Mucosa of descending colon (tissue), 3 donors: Measurements from ENCODE around the gene PITPNC1. TPM values are rescaled to one million over a fixed set of nuclear protein-coding genes. Genes with fewer than 3 reads are reported as not detected.

Experiments used
- ATAC-seq: fragments of 200-7000 bp; cut with Tn5 transposase; one replicate; pipeline ENCODE4 v1.9.1; 2020; ENCODE audit warnings: mild to moderate bottlenecking, moderate library complexity
- DNase-seq, 3 donors: peaks; one replicate each; pipeline ENCODE4 v3.0.0-alpha.2; 2020
- H3K36me3 ChIP-seq: fragments of 200-600 bp; one replicate; pipeline ENCODE4 v1.8.0; 2021; ENCODE audit warnings: low read depth, mild to moderate bottlenecking
- H3K4me1 ChIP-seq: fragments of 200-600 bp; one replicate; pipeline ENCODE4 v1.8.0; 2021; ENCODE audit warnings: low read depth, mild to moderate bottlenecking
- H3K4me3 ChIP-seq: fragments of 200-600 bp; one replicate; pipeline ENCODE4 v1.8.0; 2021; ENCODE audit warnings: mild to moderate bottlenecking
- H3K9me3 ChIP-seq: fragments of 200-600 bp; one replicate; pipeline ENCODE4 v1.8.0; 2021; ENCODE audit warnings: mild to moderate bottlenecking
- intact Hi-C, 2 donors: fragments of 100-400 bp; cut with DNase I in 1 of 2; cut with micrococcal nuclease in 1 of 2; formaldehyde crosslinking; loops; one replicate each; pipeline versions ENCODE4 v1.11.0 to v1.11.1; 2022; cut with DNase I, micrococcal nuclease
- total RNA-seq, 3 donors: library from RNA; stranded (reverse); fragmentation: NEBNext Ultra II Directional in 2 of 3; extraction: Animal tissue kit (Norgen Biotek cat#: 25700) in 2 of 3; gene quantifications; one replicate each; pipeline versions ENCODE4 v1.2.1 to v1.2.4, GENCODE V29; 2021 to 2023
- TF ChIP-seq, protein P1 (sequence below): fragments of 200-600 bp; IDR thresholded peaks from one replicate; pipeline ENCODE4 v1.8.0; 2022; ENCODE audit warnings: antibody characterized with exemption, mild to moderate bottlenecking
- donor health status: DM: no; HTN: no; CAD: no; lungs with moderate emphysema.
- donor health status: DM: no; HTN: no; CAD: no.
- donor health status: DM: no; HTN: yes; CAD: no.

PITPNC1 gene
- total RNA-seq, 3 donors from 2014 or later: 10.7 to 11.4 (median 10.9) TPM

DNA sequence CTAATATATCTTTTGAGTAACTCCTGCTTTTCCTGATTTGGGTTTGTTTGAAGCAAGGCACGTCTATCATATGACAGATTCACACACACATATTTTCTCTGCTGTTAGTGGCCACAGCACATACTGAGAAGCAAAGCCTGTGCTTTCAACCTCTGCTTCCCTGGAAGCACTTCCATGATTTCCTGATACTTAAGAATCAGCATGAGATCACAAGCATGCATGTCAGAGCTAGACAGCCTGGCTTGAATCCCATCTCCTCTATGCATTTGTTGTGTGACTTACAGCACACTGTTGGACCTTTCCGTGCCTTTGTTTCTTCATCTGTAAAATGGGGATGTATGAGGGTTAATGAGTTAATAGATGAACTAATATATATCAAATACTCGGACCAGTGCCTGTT is 189.6 kb downstream of the PITPNC1 start:
- H3K9me3 ChIP-seq: no peaks in the 10 kb centered on the region
- H3K4me1 ChIP-seq: no peaks in the 10 kb centered on the region
- intact Hi-C loops: no loop called here
- ATAC-seq (no peak), DNase-seq (no peak)
- H3K4me3 ChIP-seq: no peak overlapping the region
- no peaks in the 10 kb centered on the region for H3K36me3 ChIP-seq
- TF ChIP-seq, protein P1, sequence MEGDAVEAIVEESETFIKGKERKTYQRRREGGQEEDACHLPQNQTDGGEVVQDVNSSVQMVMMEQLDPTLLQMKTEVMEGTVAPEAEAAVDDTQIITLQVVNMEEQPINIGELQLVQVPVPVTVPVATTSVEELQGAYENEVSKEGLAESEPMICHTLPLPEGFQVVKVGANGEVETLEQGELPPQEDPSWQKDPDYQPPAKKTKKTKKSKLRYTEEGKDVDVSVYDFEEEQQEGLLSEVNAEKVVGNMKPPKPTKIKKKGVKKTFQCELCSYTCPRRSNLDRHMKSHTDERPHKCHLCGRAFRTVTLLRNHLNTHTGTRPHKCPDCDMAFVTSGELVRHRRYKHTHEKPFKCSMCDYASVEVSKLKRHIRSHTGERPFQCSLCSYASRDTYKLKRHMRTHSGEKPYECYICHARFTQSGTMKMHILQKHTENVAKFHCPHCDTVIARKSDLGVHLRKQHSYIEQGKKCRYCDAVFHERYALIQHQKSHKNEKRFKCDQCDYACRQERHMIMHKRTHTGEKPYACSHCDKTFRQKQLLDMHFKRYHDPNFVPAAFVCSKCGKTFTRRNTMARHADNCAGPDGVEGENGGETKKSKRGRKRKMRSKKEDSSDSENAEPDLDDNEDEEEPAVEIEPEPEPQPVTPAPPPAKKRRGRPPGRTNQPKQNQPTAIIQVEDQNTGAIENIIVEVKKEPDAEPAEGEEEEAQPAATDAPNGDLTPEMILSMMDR: no peak

DNA sequence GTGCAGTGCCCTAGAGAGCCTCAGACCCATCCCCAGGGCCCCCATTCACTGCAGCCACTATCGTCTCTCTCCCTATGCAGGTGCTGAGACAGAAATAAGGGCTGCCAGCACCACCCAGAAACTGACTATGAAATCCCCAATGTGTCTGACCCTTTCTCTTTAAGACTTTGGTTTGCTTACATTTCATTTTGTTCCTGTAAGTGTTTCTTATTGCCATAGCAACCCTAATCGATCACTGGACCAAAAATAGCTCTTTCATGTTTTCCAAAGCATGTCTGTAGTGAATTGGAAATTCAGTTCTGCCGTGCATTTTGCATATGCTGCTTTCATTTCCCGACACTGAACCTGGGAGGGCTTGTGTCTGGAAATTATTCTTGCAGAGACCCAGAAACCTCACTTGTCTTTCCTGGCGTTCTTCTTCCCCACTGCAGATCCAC is 192.0 kb downstream of the PITPNC1 start:
- Histone ChIP-seq H3K9me3 (no peaks in the 10 kb centered on the region), H3K36me3 (no peaks in the 10 kb centered on the region), H3K4me3 (no peak overlapping the region), H3K4me1 (no peaks in the 10 kb centered on the region)
- TF ChIP-seq, protein P1: no peak
- intact Hi-C loops: no loop called here
- DNase-seq (no peak), ATAC-seq (no peak)

DNA sequence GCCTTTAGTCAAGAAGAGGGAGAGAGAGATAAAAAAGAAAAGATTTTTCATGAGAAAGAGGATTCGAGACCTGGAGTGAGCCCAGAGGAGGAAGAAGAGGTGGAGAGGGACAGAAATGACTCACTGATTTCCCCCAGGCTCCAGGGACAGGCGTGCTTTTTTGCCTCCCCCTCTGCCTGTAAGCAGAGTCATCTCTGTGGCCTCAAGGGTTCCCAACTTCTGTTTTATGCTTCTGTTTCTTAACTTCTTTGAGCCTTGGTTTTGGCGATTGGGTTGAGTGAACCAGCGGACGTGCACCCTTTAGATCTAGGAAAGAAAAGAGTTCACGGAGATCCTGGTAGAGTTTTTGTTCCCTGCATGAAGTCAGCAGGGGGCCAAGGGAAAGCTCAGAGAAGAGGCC is 192.8 kb downstream of the PITPNC1 start:
- Histone ChIP-seq H3K4me3 (no peak overlapping the region), H3K4me1 (no peaks in the 10 kb centered on the region), H3K36me3 (no peaks in the 10 kb centered on the region), H3K9me3 (no peaks in the 10 kb centered on the region)
- ATAC-seq (no peak), DNase-seq (no peak)
- TF ChIP-seq, protein P1: no peak
- intact Hi-C loops: no loop called here

DNA sequence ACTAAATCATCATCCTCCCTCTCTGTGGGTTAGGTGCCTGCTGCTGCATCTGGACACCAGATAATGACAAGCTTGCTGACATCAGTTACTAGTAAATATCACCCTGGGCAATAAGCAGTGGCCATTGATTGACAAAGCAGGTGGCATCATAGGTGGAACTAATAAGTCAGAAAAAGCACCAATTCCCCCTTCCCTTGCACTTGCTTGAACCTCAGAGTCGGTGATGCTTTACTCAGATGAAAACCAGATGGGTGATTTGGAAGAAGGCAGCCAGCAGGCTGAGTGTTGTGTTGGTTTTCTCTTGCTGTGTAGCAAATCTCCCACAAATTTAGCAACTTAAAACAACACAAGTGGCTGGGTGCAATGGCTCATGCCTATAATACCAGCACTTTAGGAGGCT is 193.7 kb downstream of the PITPNC1 start:
- H3K4me3 ChIP-seq: no peak overlapping the region
- H3K36me3 ChIP-seq: no peaks in the 10 kb centered on the region
- H3K9me3 ChIP-seq: no peaks in the 10 kb centered on the region
- no peak for ATAC-seq
- H3K4me1 ChIP-seq: no peaks in the 10 kb centered on the region
- DNase-seq: no peak
- TF ChIP-seq, protein P1: no peak
- intact Hi-C loops: no loop called here

DNA sequence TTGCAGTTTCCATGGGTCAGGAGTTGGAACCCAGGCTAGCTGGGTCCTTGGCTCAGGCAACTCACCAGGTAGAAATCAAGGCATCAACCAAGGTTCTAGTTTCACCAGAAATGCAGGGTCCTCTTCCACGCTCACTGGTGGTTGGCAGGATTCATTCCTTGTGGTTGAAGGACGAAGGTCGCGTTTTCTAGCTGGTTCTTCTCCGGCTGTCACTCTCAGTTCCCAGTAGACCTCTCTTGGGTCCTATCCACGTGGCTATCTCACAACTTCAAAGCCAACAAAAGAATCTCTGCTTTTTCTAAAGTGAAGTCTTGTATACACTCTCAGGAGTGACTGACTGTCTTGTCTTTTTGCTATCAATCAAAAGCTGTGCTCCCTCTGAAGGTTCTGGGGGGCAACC is 194.4 kb downstream of the PITPNC1 start:
- intact Hi-C loops: no loop called here
- no peaks in the 10 kb centered on the region for H3K4me1 ChIP-seq
- H3K36me3 ChIP-seq: no peaks in the 10 kb centered on the region
- DNase-seq: no peak
- H3K4me3 ChIP-seq: no peak overlapping the region
- H3K9me3 ChIP-seq: no peaks in the 10 kb centered on the region
- ATAC-seq: no peak
- TF ChIP-seq, protein P1: no peak

DNA sequence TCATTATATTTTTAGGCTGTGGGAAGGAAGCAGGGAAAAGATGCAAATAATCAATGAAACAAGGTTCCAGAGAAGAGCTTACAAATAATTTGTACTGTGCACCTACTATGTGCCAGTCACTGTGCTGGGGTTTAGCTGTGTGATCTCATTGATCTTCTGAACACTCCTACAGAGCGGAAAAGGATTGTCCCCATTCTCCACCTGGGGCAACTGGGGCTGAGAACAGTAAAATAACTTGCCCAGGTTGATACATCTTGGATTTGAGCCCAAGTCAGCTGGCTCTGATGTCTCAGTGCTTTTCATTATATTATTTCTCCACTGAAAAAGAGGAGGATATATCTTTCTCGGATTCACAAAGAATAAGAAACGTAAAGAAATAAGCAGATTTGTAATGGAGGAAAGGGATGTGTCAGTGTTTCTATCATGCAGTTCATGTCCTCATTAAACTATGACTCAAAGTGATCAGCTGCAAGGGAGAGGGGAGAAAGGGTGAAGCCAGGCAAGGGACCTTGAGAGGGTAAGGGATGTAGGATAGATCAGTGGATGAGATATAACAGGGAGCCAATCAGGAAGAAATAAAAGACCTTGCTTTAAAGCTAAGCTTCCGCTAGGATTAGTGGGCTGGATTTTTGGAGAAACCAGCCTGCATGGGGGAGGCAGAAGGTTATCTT is 197.0 kb downstream of the PITPNC1 start:
- Histone ChIP-seq H3K9me3 (no peaks in the 10 kb centered on the region), H3K4me3 (no peak overlapping the region), H3K36me3 (no peaks in the 10 kb centered on the region), H3K4me1 (no peaks in the 10 kb centered on the region)
- TF ChIP-seq, protein P1: no peak
- ATAC-seq: no peak
- DNase-seq: no peak
- intact Hi-C loops: no loop called here
